ENCODE data around the gene MRPS6.

DNA sequence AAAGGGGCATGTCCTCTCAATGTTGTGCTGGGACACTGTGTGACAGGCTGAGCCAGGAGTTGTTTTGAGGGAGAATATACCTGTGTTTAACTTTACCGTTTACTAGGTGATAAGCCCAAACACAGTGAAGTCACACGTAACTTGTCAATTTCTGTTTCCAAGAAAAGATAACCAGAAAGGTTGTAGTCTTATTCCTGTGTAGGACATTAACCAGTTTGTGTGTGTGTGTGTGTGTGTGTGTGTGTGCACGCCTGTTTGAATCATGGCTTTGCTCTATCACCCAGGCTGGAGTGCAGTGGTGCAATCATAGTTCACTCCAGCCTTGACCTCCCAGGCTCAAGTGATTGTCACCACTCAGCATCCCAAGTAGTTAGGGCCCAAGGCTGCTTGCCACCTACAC, 83.6 kb downstream of the MRPS6 start:
- TF ChIP-seq, protein P1, sequence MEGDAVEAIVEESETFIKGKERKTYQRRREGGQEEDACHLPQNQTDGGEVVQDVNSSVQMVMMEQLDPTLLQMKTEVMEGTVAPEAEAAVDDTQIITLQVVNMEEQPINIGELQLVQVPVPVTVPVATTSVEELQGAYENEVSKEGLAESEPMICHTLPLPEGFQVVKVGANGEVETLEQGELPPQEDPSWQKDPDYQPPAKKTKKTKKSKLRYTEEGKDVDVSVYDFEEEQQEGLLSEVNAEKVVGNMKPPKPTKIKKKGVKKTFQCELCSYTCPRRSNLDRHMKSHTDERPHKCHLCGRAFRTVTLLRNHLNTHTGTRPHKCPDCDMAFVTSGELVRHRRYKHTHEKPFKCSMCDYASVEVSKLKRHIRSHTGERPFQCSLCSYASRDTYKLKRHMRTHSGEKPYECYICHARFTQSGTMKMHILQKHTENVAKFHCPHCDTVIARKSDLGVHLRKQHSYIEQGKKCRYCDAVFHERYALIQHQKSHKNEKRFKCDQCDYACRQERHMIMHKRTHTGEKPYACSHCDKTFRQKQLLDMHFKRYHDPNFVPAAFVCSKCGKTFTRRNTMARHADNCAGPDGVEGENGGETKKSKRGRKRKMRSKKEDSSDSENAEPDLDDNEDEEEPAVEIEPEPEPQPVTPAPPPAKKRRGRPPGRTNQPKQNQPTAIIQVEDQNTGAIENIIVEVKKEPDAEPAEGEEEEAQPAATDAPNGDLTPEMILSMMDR (IDR thresholded peaks at IDR 0.05; ENCODE audit: poor library complexity), result no peak
- TF ChIP-seq EZH2phosphoT487 (IDR thresholded peaks at IDR 0.05; ENCODE audit: low read depth, severe bottlenecking, unreplicated experiment) (no peak), EZH2 (IDR thresholded peaks at IDR 0.05; ENCODE audit: borderline replicate concordance) (no peak)

Measured in hepatocyte (in vitro differentiated cells).